Ovary (tissue), 3 donors: Measurements from ENCODE around the gene CAPN13.

Experiments
- EP300 ChIP-seq: sonication (generic); formaldehyde crosslinking; IDR thresholded peaks from one replicate; pipeline ENCODE4 v1.6.1; 2017; ENCODE audit warnings: antibody characterized with exemption
- POLR2A ChIP-seq: fragments of 450-650 bp; IDR thresholded peaks from one replicate; pipeline ENCODE4 v1.6.1; 2017; ENCODE audit warnings: antibody characterized with exemption, mild to moderate bottlenecking, moderate library complexity
- TF ChIP-seq, protein P1 (sequence below), 3 donors: fragments of 450-650 bp in 2 of 3; fragments of 200-600 bp in 1 of 3; IDR thresholded peaks; one replicate each; pipeline versions ENCODE4 v1.5.1 to v1.8.0; 2016 to 2022; ENCODE audit warnings: antibody characterized with exemption in 3 of 3, mild to moderate bottlenecking in 1 of 3
- donor health status: DM: no; HTN: no; CAD: no.

DNA sequence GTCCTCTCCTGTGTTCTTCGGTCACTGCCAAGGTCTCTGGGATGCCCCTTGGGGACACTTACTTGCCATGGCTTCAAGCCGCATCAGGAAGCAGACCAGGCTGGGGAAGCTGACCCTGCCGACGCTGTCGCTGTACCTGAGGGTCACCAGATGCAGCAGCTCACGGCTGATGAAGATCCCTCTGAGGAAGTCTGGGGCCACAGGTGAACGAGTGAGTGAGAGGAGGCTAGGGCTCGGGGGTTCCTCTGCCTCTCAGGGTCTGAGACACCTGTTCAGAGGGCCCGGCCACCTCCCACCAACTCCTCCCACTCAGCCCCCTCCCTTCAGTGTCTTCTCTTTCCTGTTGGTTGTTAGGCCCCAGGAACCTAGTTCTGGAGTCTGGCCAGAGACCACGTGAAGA is 74.9 kb downstream of the CAPN13 start:
- TF ChIP-seq, protein P1, sequence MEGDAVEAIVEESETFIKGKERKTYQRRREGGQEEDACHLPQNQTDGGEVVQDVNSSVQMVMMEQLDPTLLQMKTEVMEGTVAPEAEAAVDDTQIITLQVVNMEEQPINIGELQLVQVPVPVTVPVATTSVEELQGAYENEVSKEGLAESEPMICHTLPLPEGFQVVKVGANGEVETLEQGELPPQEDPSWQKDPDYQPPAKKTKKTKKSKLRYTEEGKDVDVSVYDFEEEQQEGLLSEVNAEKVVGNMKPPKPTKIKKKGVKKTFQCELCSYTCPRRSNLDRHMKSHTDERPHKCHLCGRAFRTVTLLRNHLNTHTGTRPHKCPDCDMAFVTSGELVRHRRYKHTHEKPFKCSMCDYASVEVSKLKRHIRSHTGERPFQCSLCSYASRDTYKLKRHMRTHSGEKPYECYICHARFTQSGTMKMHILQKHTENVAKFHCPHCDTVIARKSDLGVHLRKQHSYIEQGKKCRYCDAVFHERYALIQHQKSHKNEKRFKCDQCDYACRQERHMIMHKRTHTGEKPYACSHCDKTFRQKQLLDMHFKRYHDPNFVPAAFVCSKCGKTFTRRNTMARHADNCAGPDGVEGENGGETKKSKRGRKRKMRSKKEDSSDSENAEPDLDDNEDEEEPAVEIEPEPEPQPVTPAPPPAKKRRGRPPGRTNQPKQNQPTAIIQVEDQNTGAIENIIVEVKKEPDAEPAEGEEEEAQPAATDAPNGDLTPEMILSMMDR (IDR thresholded peaks at IDR 0.05) = no peak
- TF ChIP-seq EP300 (no peak), POLR2A (no peak)
